GM18951 (cell line): ENCODE data around the gene KRT81.
A peak's percentile ranks its signal among the peaks of the same experiment; 100 is the strongest.
"Not testable (repeated sequence)": the region's sequence is repeated elsewhere in the genome, so short reads cannot be mapped to it uniquely, and the experiment has no call there.

Source experiments
- POLR2A ChIP-seq: IDR thresholded peaks from 4 replicates; pipeline ENCODE4 v1.6.1; 2011; ENCODE audit warnings: mild to moderate bottlenecking; ENCODE audit not compliant: insufficient read length, insufficient read depth; ENCODE audit errors: extremely low read depth
- in situ Hi-C: fragments of 300-500 bp; cut with MboI; formaldehyde crosslinking; loops from one replicate; pipeline ENCODE4 v1.12.0; 2022; ENCODE audit warnings: low sequenced_read_pairs, mixed read lengths, inconsistent platforms; ENCODE audit not compliant: unreplicated experiment

The KRT81 gene

DNA sequence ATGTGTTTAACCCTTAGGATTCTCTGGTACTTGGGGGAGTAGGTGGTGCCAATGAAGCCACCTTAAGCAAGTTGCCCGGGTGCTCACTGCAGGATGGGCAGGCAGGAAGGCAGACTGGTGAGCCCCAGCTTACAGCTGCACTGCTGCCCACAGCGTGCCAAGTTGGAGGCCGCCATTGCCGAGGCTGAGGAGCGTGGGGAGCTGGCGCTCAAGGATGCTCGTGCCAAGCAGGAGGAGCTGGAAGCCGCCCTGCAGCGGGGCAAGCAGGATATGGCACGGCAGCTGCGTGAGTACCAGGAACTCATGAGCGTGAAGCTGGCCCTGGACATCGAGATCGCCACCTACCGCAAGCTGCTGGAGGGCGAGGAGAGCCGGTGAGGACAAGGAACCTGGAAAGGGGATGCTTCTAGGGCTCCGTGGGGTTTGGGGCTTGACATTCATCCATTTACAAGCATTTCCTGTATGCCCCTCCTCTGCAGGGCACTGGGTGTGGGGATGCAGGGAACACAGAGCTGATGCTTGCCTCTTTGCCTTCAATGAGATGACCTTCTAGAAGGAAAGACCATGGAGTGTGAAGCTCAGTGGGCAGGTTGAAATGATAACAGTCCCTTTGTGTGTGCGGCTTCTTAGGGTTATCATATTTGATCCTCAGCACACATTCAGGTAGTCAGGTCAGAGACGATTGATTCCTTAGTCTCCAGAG, 45.9 kb downstream of the KRT81 start:
- no peak for TF ChIP-seq POLR2A
- in situ Hi-C loops: no loop called here

DNA sequence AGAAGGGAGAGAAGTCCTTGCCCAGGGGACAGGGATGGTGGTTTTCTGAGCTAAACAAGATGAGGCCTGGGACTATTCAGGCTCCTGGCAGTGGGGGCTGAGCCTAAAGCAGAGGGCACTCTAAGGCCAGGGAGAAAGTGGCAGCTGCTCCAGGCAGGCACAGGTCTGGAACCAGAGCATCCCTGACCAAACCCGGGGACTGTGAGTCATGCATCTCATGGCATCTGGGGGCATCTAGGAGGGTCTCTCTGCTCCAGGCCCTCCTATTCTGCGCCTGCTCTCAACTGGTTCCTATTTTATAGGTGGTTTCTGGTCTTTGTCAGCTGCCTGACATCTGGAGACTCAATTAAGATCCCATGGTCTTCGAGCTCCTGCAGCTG, 46.7 kb downstream of the KRT81 start:
- in situ Hi-C loops: no loop called here
- no peak for TF ChIP-seq POLR2A

DNA sequence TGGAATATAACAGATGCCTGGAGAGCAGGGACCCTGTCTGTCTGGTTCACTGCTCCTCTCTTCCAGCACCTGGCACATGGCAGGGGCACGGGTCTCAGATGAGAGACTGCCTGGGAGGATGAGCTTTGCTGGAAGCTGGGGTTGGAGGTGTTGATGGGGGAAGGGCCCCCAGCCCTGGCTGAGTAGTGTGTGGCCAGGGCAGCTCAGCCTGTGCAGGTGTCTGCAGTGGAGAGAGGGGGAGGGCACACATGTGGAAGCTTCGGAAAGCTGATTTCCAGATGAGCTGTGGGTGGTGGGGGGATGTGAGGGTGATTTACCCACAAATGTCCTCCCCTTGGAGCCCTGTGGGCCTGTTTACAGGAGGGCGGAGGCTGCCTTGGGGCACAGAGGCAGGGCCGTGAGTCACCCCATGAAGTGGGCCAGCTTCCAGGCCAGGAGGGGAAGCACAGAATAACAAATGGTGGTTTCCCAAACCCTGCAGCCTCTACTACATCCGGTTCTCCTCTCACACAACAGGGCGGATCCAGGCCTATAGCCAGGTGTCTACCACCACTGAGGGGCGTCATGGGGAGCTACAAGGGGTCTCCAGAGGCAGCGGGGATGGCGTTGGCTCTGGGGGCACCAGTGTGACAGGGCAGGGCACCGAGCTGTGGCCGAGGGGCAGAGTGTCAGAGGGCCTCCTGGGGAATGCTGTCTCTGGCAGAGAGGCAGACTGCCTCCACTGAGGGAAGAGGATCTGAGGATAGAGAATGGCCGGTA, 47.3 kb downstream of the KRT81 start:
- TF ChIP-seq POLR2A: peak; percentile 47
- in situ Hi-C loops: no loop called here

DNA sequence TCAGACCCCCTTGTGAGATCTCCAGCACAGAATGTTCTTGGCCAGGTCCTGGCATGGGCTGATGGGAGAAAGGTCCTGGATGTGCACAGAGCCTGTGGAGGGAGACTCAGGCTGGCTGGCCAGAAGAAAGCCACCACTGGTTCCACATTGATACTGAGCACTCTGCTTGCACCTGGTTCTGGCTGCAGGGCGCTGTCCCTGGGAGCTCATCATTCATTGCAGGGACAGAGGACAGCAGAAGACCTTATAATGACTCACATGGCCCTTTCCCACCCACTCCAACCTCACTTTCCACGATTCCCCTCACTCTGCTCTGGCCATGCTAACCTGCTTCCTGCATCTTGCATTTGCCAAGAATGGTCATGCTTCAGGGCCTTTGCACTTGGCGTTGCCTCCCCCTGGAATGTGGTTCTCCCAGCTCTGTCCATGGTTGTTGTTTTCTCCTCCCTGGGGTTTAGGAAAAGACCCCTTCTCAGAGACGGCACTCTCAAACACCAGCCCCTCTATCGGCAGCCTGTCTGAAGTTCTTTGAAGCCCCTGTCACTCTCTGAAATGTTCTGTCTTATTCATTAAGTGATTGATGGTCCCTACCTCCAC, 48.0 kb downstream of the KRT81 start:
- no peak for TF ChIP-seq POLR2A

DNA sequence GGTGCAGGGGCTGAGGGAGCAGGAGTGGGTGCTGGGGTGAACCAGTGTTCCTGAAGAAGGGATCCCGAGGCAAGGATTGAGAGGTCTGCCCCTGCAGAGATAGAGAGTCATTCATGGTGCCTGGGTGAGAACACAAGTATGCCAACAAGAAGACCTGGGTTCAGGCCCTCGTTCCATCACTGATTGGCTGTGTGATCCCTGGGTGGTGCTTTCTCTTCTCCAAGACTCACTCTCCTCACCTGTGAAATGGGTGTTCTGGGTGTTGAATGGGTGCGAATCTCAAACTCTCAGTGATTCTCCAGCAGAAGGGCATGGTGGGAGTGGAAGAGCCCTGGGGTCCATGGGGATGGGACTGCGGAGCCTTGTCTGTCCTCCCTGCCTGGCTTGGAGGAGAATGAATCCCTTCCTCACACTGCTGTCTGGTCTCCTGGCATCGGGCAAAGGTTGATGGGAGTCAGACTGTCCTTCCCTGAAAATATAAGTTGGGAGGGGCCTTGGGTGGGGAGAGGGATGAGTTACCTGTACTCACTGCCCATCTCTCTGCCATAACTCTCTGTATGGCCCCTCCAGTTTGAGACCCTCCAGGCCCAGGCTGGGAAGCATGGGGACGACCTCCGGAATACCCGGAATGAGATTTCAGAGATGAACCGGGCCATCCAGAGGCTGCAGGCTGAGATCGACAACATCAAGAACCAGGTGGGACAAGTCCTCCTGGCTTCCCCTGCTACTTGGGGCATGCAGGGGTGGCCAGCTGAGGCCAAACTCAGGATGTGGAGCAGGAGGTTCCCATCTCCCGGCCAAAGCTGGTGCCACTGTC, 48.7 kb downstream of the KRT81 start:
- in situ Hi-C loops: no loop called here
- TF ChIP-seq POLR2A: no peak

More for the DNA sequence above, 48.0 kb downstream of the KRT81 start:
- in situ Hi-C loops: no loop called here

DNA sequence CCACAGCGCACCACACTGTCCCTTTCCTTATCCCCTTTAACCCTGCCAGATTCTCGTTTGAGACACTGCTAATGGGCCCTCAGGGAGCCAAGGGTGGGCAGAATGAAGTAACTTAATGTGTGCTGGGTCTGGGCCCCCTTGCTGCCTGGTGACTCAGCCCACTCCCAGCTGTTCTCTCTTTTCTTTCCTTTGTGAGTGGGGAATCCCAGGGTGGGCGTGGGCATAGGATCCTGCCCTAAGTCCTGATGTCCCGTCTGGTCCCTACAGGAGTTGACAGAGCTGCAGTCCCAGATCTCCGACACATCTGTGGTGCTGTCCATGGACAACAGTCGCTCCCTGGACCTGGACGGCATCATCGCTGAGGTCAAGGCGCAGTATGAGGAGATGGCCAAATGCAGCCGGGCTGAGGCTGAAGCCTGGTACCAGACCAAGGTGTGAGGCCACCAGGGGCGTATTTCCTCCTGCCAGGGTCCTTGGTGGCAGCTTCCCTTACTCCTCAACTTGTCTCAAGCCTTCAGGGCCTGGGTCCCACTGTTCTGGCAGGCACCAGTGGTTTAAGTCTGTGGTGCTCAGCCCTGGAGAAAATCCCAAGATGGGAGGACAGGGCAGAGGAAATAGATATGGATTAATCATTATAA, 50.0 kb downstream of the KRT81 start:
- TF ChIP-seq POLR2A: no peak
- in situ Hi-C loops: no loop called here

DNA sequence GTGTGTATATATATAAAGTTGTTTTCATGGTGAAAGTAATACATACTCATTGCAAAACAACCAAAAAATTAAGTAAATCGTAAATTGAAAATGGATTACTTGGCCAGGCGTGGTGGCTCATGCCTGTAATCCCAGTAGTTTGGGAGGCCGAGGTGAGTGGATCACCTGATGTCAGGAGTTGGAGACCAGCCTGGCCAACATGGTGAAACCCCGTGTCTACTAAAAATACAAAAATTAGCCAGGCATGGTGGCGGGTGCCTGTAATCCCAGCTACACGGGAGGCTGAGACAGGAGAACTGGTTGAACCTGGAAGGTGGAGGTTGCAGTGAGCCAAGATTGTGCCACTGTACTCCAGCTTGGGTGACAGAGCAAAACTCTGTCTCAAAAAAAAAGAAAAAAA, 51.1 kb downstream of the KRT81 start:
- in situ Hi-C loops: not testable (repeated sequence)

DNA sequence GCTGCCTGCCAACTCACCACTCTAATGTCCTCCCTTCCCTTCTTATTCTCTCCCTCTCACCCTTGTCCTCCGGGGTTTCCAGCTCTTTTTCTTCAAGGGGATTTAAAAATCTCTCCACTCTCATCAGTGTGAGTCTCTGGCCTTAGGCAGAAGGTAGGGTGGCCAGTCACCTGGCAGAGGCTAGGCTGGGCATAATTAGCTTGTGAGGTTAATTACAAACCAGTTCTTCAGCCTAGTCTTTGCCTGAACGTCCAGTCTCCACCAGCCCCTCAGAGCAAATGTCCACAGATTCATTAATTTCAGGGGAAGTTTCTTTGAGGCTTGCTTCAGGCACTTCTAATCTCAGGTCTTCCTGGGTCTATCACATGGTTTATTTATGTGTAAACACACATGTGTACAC, 51.6 kb downstream of the KRT81 start:
- TF ChIP-seq POLR2A: no peak
- in situ Hi-C loops: no loop called here

DNA sequence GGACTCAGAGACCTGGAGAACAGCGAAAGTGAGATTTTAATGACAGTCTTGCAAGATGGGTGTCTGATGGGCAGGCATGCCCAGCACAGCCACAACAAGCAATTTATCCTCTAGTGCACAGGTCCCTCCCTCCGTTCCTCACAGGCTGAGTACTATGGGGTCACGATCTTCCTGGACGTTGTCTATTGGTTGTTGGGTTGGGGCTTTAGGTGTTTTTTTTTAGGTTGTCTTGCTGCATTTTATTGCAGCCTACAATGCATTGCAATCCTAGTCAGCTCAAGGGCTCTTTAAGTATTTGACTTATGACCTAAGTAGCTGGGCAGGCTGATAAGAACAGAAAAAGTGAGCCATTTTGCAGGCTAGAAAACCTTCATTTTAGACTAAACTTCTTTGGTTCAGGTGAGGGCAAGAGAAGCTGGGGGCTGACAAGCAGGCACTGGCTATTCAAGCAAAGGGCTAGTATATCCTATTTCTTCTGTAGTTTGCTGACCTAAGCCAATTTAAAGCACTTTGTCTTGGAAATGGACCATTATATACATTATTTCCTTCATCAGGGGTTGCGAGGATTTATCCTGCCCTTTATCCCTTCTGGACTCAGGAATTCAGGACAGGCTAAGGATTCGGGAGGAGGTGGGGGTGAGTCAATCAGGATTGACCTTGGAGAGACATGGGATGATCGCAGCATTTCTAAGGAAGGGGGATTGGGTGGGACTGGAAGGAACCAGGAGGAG, 52.3 kb downstream of the KRT81 start:
- TF ChIP-seq POLR2A: no peak
- in situ Hi-C loops: no loop called here

DNA sequence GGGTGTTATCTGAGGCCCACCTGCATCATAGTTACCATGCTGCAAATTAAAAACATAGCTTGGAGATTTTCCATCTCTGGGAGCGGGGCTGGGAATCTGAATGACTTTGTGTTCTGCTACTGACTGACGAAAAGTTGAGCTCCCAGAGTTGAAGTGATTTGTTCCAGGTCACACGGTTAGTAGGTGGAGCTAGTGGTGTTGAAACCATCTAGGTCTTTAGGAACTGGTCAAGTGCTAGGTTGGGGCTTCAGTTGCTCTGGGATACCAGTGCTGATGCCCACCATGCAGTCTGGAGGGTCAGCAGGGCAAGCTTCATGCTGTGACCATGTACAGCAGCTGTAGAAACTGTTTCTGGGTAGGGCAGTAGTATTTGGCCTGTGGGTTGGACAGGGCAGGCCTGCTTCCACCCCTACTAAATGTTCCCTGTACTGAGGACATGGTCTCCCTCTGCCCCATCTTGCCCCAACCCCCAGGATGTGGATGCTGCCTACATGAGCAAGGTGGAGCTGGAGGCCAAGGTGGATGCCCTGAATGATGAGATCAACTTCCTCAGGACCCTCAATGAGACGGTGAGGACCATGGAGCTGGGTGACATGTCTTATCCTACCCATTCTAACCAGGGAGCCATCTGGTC, 53.0 kb downstream of the KRT81 start:
- TF ChIP-seq POLR2A: no peak
- in situ Hi-C loops: no loop called here

DNA sequence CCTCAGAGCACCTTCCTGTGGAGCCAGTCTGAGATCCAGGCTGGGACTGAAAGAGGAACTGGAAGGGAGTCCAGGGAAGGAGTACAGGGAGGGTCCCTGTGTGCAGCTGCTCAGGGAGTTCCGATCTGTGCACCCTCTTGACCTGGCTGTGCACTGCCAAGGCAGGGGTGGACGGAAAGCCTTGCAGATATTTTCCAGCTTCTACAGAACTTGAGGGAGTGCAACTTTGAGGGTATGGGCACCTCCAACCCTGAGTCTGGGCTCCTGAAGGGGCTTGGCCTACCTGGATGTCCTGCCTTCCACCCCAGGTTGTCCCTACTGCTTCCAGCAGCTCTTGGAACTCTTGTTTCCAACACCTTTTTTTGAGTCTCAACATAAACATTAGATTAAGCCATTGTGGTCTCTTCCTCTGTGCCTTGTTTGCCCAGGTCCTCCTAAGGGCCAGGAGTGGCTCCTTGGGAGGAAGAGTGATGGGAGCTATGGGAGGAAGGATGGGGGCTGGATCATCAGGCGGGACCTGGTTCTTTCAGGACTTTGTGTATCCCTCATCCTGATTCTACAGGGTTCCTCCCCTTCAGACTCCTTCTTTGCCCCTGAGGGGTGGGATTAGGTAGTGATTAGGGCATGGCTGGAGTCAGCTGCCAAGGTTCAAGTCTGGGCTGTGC, 54.8 kb downstream of the KRT81 start:
- no peak for TF ChIP-seq POLR2A
- in situ Hi-C loops: no loop called here
